CD14-positive monocyte (primary cell): ENCODE results near the gene BANF1. TPM values are rescaled to one million over a fixed set of nuclear protein-coding genes. Genes with fewer than 3 reads are reported as not detected.
"Not testable (repeated sequence)": the region's sequence is repeated elsewhere in the genome, so short reads cannot be mapped to it uniquely, and the experiment has no call there.

Experiments used
- DNase-seq, 3 donors: peaks; one replicate each; pipeline ENCODE4 v3.0.0-alpha.2; 2011 to 2022
- H2AFZ ChIP-seq: 2 replicates; pipeline ENCODE4 v1.6.0; 2012; ENCODE audit warnings: mild to moderate bottlenecking, low read depth, low read length, inconsistent platforms; ENCODE audit not compliant: insufficient read depth, poor library complexity, severe bottlenecking
- H3K27ac ChIP-seq, 2 donors: 1 replicate in 1 of 2; 2 replicates in 1 of 2; pipeline ENCODE4 v1.5.1; 2012 to 2013; ENCODE audit warnings: low read length in 2 of 2, control low read depth in 1 of 2, inconsistent platforms in 1 of 2, low read depth in 1 of 2, mild to moderate bottlenecking in 1 of 2
- H3K27me3 ChIP-seq, 2 donors: one replicate each; pipeline versions ENCODE4 v1.6.0 to v1.6.1; 2011 to 2013; ENCODE audit warnings: low read length in 2 of 2; ENCODE audit not compliant: control insufficient read depth in 2 of 2, insufficient read depth in 2 of 2
- H3K36me3 ChIP-seq, 2 donors: replicated peaks in 1 of 2; 1 replicate in 1 of 2; 2 replicates in 1 of 2; pipeline versions ENCODE4 v1.5.1 to v1.6.1; 2012 to 2013; ENCODE audit warnings: low read length in 2 of 2, control low read depth in 1 of 2, inconsistent platforms in 1 of 2, mild to moderate bottlenecking in 1 of 2; ENCODE audit not compliant: insufficient read depth in 2 of 2, control insufficient read depth in 1 of 2
- H3K4me1 ChIP-seq, 2 donors: 1 replicate in 1 of 2; 2 replicates in 1 of 2; pipeline versions ENCODE4 v1.5.1 to v1.6.1; 2012 to 2013; ENCODE audit warnings: low read length in 2 of 2, control low read depth in 1 of 2, inconsistent platforms in 1 of 2, mild to moderate bottlenecking in 1 of 2, moderate library complexity in 1 of 2; ENCODE audit not compliant: insufficient read depth in 2 of 2, control insufficient read depth in 1 of 2
- H3K4me2 ChIP-seq: replicated peaks from 2 replicates; pipeline ENCODE3; 2012; ENCODE audit warnings: low read length, moderate library complexity, mild to moderate bottlenecking; ENCODE audit not compliant: poor library complexity, severe bottlenecking; ENCODE audit errors: extremely low read depth
- H3K4me3 ChIP-seq, 3 experiments: fragments of 200-600 bp in 1 of 3; sonication (generic) in 1 of 3; replicated peaks in 1 of 3; 1 replicate in 2 of 3; 2 replicates in 1 of 3; pipeline ENCODE4 v1.5.1; 2011 to 2013; ENCODE audit warnings: low read length in 3 of 3, mild to moderate bottlenecking in 3 of 3, control low read depth in 2 of 3, low read depth in 2 of 3, inconsistent platforms in 1 of 3, moderate library complexity in 1 of 3
- H3K79me2 ChIP-seq: 2 replicates; pipeline ENCODE4 v1.6.0; 2012; ENCODE audit warnings: mild to moderate bottlenecking, control low read depth, inconsistent platforms, low read length, moderate library complexity; ENCODE audit not compliant: insufficient read depth
- H3K9ac ChIP-seq: 2 replicates; pipeline ENCODE4 v1.6.0; 2017; ENCODE audit warnings: low read length, mild to moderate bottlenecking; ENCODE audit not compliant: insufficient read depth, poor library complexity, severe bottlenecking
- H3K9me3 ChIP-seq, 2 donors: replicated peaks in 1 of 2; 1 replicate in 1 of 2; 2 replicates in 1 of 2; pipeline versions ENCODE4 v1.5.1 to v1.6.1; 2012 to 2013; ENCODE audit warnings: low read length in 2 of 2, control low read depth in 1 of 2; ENCODE audit not compliant: control insufficient read depth in 1 of 2, insufficient read depth in 1 of 2
- H4K20me1 ChIP-seq: 2 replicates; pipeline ENCODE4 v1.6.0; 2012; ENCODE audit warnings: mild to moderate bottlenecking, low read length, control low read depth, moderate library complexity; ENCODE audit not compliant: insufficient read depth
- H3K27ac Mint-ChIP-seq, 7 donors: one replicate each; pipeline ENCODE4 v1.8.0; 2020; ENCODE audit warnings: mild to moderate bottlenecking in 7 of 7, mixed read lengths in 7 of 7, moderate library complexity in 6 of 7, inconsistent platforms in 2 of 7
- H3K27me3 Mint-ChIP-seq, 3 donors: one replicate each; pipeline ENCODE4 v1.8.0; 2021 to 2022; ENCODE audit warnings: low read depth in 3 of 3, mild to moderate bottlenecking in 3 of 3, mixed read lengths in 3 of 3, moderate library complexity in 3 of 3, inconsistent platforms in 1 of 3
- H3K36me3 Mint-ChIP-seq, 2 donors: one replicate each; pipeline ENCODE4 v1.8.0; 2020; ENCODE audit warnings: mixed read lengths in 2 of 2, inconsistent platforms in 1 of 2, mild to moderate bottlenecking in 1 of 2
- H3K4me1 Mint-ChIP-seq: one replicate; pipeline ENCODE4 v1.8.0; 2020; ENCODE audit warnings: mild to moderate bottlenecking, mixed read lengths
- H3K4me3 Mint-ChIP-seq, 2 donors: one replicate each; pipeline ENCODE4 v1.8.0; 2020; ENCODE audit warnings: mild to moderate bottlenecking in 2 of 2, mixed read lengths in 2 of 2, moderate library complexity in 1 of 2
- H3K9me3 Mint-ChIP-seq, 7 donors: one replicate each; pipeline ENCODE4 v1.8.0; 2020 to 2022; ENCODE audit warnings: mixed read lengths in 7 of 7, mild to moderate bottlenecking in 6 of 7, moderate library complexity in 6 of 7, inconsistent platforms in 2 of 7
- WGBS: methylation state at CpG from one replicate; pipeline ENCODE4 v1.1.5; 2013; ENCODE audit warnings: missing lambda C conversion rate; ENCODE audit not compliant: insufficient coverage; 5-methylcytosine and 5-hydroxymethylcytosine counted together
- intact Hi-C, 2 donors: fragments of 100-400 bp; cut with micrococcal nuclease; formaldehyde crosslinking; loops; one replicate each; pipeline versions ENCODE4 v1.15.0 to v1.15.1; 2023
- polyA plus RNA-seq, 3 donors: library from polyadenylated mRNA; depleted of rRNA in 1 of 3; unstranded in 2 of 3; stranded (reverse) in 1 of 3; fragments of 300-500 nt in 2 of 3; fragments of >200 nt in 1 of 3; fragmentation: Illumina TruSeq in 2 of 3; gene quantifications; 1 replicate in 2 of 3; 2 replicates in 1 of 3; pipeline ENCODE4 v1.2.3, GENCODE V29; 2012 to 2021
- TF ChIP-seq, protein P1 (sequence below): fragments of 200-600 bp; IDR thresholded peaks from one replicate; pipeline ENCODE4 v1.8.0; 2022; ENCODE audit warnings: antibody characterized with exemption, mild to moderate bottlenecking

Gene BANF1
- polyA plus RNA-seq, 3 donors = 79.9 to 175 (median 142) TPM

DNA sequence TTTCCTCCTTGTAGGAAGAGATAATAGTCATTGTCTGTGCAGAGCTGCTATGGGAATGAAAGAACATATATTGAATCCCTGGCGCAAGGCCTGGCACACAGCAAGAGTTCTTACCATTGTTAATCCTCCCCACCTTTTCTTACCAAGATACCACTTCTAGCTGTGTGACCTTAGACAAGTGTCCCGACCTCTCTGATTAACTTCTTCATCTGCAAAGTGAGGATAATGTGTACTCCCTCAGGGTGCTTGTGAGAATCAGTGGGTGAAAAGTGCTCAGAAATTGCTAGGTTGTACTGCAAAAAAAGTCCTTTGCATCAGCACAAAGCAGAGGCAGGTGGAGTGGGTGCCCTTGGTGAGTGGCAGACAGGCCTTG, 5.8 kb downstream of the BANF1 start:
- TF ChIP-seq, protein P1, sequence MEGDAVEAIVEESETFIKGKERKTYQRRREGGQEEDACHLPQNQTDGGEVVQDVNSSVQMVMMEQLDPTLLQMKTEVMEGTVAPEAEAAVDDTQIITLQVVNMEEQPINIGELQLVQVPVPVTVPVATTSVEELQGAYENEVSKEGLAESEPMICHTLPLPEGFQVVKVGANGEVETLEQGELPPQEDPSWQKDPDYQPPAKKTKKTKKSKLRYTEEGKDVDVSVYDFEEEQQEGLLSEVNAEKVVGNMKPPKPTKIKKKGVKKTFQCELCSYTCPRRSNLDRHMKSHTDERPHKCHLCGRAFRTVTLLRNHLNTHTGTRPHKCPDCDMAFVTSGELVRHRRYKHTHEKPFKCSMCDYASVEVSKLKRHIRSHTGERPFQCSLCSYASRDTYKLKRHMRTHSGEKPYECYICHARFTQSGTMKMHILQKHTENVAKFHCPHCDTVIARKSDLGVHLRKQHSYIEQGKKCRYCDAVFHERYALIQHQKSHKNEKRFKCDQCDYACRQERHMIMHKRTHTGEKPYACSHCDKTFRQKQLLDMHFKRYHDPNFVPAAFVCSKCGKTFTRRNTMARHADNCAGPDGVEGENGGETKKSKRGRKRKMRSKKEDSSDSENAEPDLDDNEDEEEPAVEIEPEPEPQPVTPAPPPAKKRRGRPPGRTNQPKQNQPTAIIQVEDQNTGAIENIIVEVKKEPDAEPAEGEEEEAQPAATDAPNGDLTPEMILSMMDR = no peak
- Mint-ChIP-seq H3K4me1 (peaks cover 22% of the 10 kb centered on the region), H3K27me3 (peaks cover 22 to 34% (median 33%) of the 10 kb centered on the region in 3 donors), H3K36me3 (peaks cover 11 to 30% of the 10 kb centered on the region in 2 donors), H3K27ac (no peak overlapping the region), H3K4me3 (no peak overlapping the region), H3K9me3 (peaks cover 0 to 5% (median 2%) of the 10 kb centered on the region in 7 donors)
- H3K4me3 ChIP-seq = no peak overlapping the region
- no peak overlapping the region for H2AFZ ChIP-seq
- H3K27ac ChIP-seq = no peak overlapping the region
- H3K4me1 ChIP-seq = peaks cover 20 to 23% of the 10 kb centered on the region in 2 donors
- peaks cover 10 to 26% of the 10 kb centered on the region in 2 donors for H3K36me3 ChIP-seq
- H3K27me3 ChIP-seq = peaks cover 14 to 23% of the 10 kb centered on the region in 2 donors
- WGBS = no CpG with 5 or more reads among the region's 2 CpGs
- peaks cover under 1% of the 10 kb centered on the region for H4K20me1 ChIP-seq
- intact Hi-C loops = no loop called here
- no peak for DNase-seq
- no peak overlapping the region for H3K9ac ChIP-seq
- peaks cover 12% of the 10 kb centered on the region for H3K79me2 ChIP-seq
- H3K4me2 ChIP-seq = no peak overlapping the region
- no peaks in the 10 kb centered on the region for H3K9me3 ChIP-seq

DNA sequence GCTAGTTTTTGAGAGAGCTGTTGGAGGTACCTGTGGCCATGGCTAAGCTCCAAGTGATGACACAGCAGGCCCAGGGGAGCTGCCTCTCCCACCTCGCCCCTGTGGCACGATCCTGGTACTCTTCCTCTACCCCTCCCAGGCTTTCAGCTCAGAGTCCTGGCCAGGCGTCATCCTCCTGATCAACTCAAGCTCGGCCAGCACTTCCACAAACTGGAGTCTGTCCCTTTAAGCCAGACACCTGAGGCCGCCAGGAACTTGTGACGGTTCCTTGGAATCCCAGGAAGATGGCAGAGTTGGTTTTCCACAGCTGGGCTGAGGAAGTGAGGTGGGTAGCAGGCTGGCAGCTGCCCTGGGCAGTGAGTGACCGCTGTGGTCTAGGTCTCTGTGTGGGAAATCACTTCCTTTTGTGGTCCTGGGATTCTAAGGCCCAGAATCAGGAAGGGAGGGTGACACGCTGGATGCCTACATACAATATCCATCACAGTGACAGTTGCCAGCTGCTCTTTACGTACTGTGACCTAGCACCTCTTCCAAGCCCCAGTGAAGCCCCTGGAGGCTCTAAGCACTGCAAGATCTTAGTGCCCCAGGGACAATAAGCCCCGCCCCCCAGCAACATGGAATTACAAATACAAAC, 6.3 kb downstream of the BANF1 start:
- WGBS = 54% methylated on average over 7 of the region's 10 CpGs
- H3K9me3 ChIP-seq = no peaks in the 10 kb centered on the region
- no peak overlapping the region for H3K4me3 ChIP-seq
- H3K27me3 ChIP-seq = peaks cover 14 to 23% of the 10 kb centered on the region in 2 donors
- H4K20me1 ChIP-seq = no peaks in the 10 kb centered on the region
- peaks cover 21 to 23% of the 10 kb centered on the region in 2 donors for H3K4me1 ChIP-seq
- Mint-ChIP-seq H3K9me3 (peaks cover 0 to 5% (median 2%) of the 10 kb centered on the region in 7 donors), H3K4me3 (no peak overlapping the region), H3K27me3 (peaks cover 22 to 35% (median 34%) of the 10 kb centered on the region in 3 donors), H3K36me3 (peaks cover 10 to 28% of the 10 kb centered on the region in 2 donors), H3K4me1 (peaks cover 22% of the 10 kb centered on the region), H3K27ac (no peak overlapping the region)
- intact Hi-C loops = no loop called here
- H3K27ac ChIP-seq = no peak overlapping the region
- peak overlapping the region; percentile 23 for H2AFZ ChIP-seq
- H3K9ac ChIP-seq = no peak overlapping the region
- H3K79me2 ChIP-seq = peaks cover 7% of the 10 kb centered on the region
- TF ChIP-seq, protein P1 = no peak
- H3K4me2 ChIP-seq = no peak overlapping the region
- H3K36me3 ChIP-seq = peaks cover 10 to 26% of the 10 kb centered on the region in 2 donors
- no peak for DNase-seq

DNA sequence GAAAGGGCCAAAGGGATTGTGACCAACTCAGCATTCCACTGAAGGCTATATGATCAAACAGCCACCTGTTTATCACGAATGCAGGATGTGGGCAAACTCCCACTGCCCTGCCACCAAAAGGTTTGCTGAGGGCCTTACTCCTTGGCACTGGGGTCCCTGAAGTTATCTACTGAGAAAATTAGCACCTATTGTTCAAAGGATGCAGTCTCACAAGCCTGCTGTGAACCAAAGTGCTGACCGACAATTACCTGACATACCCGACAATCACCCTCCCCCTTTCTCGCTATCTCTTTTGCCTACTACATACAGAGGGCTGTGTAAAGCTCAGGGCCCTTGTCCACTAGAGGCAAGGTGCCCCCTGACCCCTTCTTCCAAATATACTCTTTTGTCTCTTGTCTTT, 7.7 kb downstream of the BANF1 start:
- DNase-seq, H3K79me2 ChIP-seq, H3K9me3 ChIP-seq, H3K9ac ChIP-seq, H3K27ac ChIP-seq, H3K4me2 ChIP-seq, H3K27ac Mint-ChIP-seq, intact Hi-C loops, H3K9me3 Mint-ChIP-seq, H4K20me1 ChIP-seq, H2AFZ ChIP-seq, H3K4me3 ChIP-seq: not testable (repeated sequence)
- H3K36me3 Mint-ChIP-seq = peaks cover 0 to 13% of the 10 kb centered on the region in 2 donors
- WGBS = 90% methylated on average over 4 of the region's 4 CpGs
- H3K4me1 ChIP-seq = peaks cover 35 to 37% of the 10 kb centered on the region in 2 donors
- H3K4me3 Mint-ChIP-seq = peak overlapping the region; percentile 39 to 79
- peaks cover 14 to 23% of the 10 kb centered on the region in 2 donors for H3K27me3 ChIP-seq
- H3K27me3 Mint-ChIP-seq = peaks cover 22 to 35% (median 34%) of the 10 kb centered on the region in 3 donors
- H3K36me3 ChIP-seq = peaks cover 0 to 12% of the 10 kb centered on the region in 2 donors
- H3K4me1 Mint-ChIP-seq = peaks cover 35% of the 10 kb centered on the region
